ENCODE results near the gene CDH22.

DNA sequence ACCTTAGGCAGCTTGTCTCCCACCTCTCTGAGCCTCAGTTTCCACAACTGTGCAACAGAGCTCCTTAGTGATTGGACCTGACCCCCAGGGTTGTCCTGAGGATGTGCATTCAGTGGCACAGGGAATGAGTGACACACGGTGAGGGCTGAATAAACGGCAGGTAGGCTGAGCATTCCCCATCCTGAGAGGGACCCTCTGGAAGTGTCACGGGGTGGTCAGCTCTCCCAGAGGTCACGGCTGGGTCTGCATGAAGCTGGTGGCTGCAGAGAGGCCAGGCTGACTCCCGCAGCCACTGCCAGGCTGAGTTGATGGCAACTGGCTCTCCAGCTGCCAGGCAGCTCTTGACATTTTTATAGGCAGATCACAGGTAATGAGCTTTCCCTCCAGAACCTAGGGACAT is 147.6 kb downstream of the CDH22 start:
- no peak for TF ChIP-seq EGR1 (IDR thresholded peaks at IDR 0.05)
- no peak for TF ChIP-seq EP300 (IDR thresholded peaks at IDR 0.05; ENCODE audit: borderline replicate concordance)
- TF ChIP-seq, protein P1, sequence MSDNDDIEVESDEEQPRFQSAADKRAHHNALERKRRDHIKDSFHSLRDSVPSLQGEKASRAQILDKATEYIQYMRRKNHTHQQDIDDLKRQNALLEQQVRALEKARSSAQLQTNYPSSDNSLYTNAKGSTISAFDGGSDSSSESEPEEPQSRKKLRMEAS (IDR thresholded peaks at IDR 0.05) = no peak
- TF ChIP-seq CEBPB (IDR thresholded peaks at IDR 0.05) = no peak
- TF ChIP-seq TEAD4 (IDR thresholded peaks at IDR 0.05) = no peak
- no peak for TF ChIP-seq NFIC (IDR thresholded peaks at IDR 0.05)
- TF ChIP-seq FOXM1 (IDR thresholded peaks at IDR 0.05; ENCODE audit: borderline replicate concordance, low read depth) = no peak
- no peak for TF ChIP-seq CREB1 (IDR thresholded peaks at IDR 0.05; ENCODE audit: low read depth)
- no peak for TF ChIP-seq TAF1 (IDR thresholded peaks at IDR 0.05; ENCODE audit: low read depth)
- TF ChIP-seq, protein P2, sequence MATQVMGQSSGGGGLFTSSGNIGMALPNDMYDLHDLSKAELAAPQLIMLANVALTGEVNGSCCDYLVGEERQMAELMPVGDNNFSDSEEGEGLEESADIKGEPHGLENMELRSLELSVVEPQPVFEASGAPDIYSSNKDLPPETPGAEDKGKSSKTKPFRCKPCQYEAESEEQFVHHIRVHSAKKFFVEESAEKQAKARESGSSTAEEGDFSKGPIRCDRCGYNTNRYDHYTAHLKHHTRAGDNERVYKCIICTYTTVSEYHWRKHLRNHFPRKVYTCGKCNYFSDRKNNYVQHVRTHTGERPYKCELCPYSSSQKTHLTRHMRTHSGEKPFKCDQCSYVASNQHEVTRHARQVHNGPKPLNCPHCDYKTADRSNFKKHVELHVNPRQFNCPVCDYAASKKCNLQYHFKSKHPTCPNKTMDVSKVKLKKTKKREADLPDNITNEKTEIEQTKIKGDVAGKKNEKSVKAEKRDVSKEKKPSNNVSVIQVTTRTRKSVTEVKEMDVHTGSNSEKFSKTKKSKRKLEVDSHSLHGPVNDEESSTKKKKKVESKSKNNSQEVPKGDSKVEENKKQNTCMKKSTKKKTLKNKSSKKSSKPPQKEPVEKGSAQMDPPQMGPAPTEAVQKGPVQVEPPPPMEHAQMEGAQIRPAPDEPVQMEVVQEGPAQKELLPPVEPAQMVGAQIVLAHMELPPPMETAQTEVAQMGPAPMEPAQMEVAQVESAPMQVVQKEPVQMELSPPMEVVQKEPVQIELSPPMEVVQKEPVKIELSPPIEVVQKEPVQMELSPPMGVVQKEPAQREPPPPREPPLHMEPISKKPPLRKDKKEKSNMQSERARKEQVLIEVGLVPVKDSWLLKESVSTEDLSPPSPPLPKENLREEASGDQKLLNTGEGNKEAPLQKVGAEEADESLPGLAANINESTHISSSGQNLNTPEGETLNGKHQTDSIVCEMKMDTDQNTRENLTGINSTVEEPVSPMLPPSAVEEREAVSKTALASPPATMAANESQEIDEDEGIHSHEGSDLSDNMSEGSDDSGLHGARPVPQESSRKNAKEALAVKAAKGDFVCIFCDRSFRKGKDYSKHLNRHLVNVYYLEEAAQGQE (IDR thresholded peaks at IDR 0.05; ENCODE audit: low read depth) = no peak
- TF ChIP-seq RAD21 (IDR thresholded peaks at IDR 0.05; ENCODE audit: low read depth) = no peak
- no peak for TF ChIP-seq YY1 (IDR thresholded peaks at IDR 0.05; ENCODE audit: low read depth)
- no peak for TF ChIP-seq ZBTB7A (IDR thresholded peaks at IDR 0.05; ENCODE audit: low read depth)
- TF ChIP-seq, protein P3, sequence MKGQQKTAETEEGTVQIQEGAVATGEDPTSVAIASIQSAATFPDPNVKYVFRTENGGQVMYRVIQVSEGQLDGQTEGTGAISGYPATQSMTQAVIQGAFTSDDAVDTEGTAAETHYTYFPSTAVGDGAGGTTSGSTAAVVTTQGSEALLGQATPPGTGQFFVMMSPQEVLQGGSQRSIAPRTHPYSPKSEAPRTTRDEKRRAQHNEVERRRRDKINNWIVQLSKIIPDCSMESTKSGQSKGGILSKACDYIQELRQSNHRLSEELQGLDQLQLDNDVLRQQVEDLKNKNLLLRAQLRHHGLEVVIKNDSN (IDR thresholded peaks at IDR 0.05) = no peak
